ENCODE data around the gene GPR35. TPM values are rescaled to one million over a fixed set of nuclear protein-coding genes. Genes with fewer than 3 reads are reported as not detected.

Gene GPR35
- total and polyA plus RNA-seq, 2 of the 13 experiments (the other 11 are each of a cell fraction or from before 2014, with no cell fraction given) = 27.1 to 44.2 TPM

DNA sequence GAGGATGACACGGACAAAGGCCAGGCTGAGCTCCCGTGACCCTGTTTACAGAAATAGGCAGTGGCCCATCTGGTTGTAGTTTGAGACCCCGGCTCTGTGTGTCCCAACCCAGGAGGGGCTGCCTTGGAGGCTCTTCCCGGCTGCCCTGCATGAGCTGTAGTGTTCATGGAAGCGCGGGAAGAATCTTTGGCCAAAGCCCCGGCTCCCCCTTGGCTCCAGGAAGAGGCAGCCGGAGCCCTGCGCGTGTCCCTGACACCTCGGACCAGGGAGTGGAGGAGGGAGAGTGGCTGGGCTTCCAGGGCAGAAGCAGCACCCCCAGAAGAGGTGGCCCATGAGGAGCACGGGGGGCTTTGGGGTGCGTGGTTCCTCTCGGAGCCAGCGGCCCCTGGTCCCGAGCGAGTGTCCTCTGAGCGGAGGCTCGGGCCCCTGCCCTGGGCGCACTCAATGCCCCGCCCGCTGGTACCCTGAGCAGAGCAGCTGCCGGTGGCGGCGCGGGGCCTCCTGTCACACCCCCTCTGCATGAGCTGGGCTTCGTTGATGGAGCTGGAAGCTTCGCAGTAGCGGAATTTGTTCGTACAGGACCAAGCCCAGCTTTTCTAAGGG, 21.7 kb downstream of the GPR35 start:
- Histone ChIP-seq H3K9me3 (ENCODE audit: low read length) (peaks cover 8% of the 10 kb centered on the region), H3K4me1 (ENCODE audit: insufficient read depth, low read length) (no peaks in the 10 kb centered on the region), H3K9ac (ENCODE audit: insufficient read depth, low read depth, low read length) (no peak overlapping the region), H3K79me2 (ENCODE audit: insufficient read depth, low read length) (no peaks in the 10 kb centered on the region), H3K36me3 (replicated peaks in 1 of 2; ENCODE audit: control insufficient read depth in 1 of 2, insufficient read depth in 2 of 2, low read length in 2 of 2) (no peaks in the 10 kb centered on the region), H3K27me3 (ENCODE audit: control insufficient read depth in 1 of 2, insufficient read depth in 2 of 2, low read length in 2 of 2) (peaks cover 46 to 99% of the 10 kb centered on the region in 2 experiments), H3K4me3 (replicated peaks in 1 of 3; ENCODE audit: insufficient read depth in 1 of 3, low read depth in 2 of 3, low read length in 3 of 3) (no peak overlapping the region), H3K4me2 (ENCODE audit: low read depth, low read length) (no peak overlapping the region), H4K20me1 (ENCODE audit: insufficient read depth, low read length) (no peaks in the 10 kb centered on the region; the same call in 1 of the 2 replicates), H3K27ac (ENCODE audit: extremely low read length, insufficient read depth, low read length) (no peak overlapping the region), H2AFZ (ENCODE audit: low read length) (no peak overlapping the region)
- no peak for DNase-seq (ENCODE audit: low spot score)
- 44% methylated on average over 21 of the region's 30 CpGs for WGBS (ENCODE audit: low lambda C conversion rate)
- no peak for FAIRE-seq
- BruUV-seq (replicated peaks) = no TSS peak
- ATAC-seq = no peak; the same call in 2 of the 3 replicates
- TF ChIP-seq NONO (IDR thresholded peaks at IDR 0.05) (no peak), NONO (CRISPR knock-in tag; conservative IDR thresholded peaks at IDR 0.05) (no peak), XBP1 (CRISPR knock-in tag; IDR thresholded peaks at IDR 0.05) (no peak), ZNF720 (CRISPR knock-in tag; IDR thresholded peaks at IDR 0.05) (no peak), ZFAT (CRISPR knock-in tag; conservative IDR thresholded peaks at IDR 0.05) (no peak)
- TF ChIP-seq, protein P1, sequence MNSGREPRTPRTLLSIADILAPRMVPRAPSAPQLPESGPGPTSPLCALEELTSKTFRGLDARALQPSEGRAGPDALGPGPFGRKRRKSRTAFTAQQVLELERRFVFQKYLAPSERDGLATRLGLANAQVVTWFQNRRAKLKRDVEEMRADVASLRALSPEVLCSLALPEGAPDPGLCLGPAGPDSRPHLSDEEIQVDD (CRISPR knock-in tag; IDR thresholded peaks at IDR 0.05; ENCODE audit: borderline replicate concordance) = no peak
- POLR2A ChIA-PET = no interaction called here
- intact Hi-C loops (cut with micrococcal nuclease; ENCODE audit: unreplicated experiment) (loop anchor here (10.0 kb wide), 1 partner anchor 132 kb away; no protein-coding TSS in a partner anchor), in situ Hi-C loops (cut with HindIII; ENCODE audit: extremely low pct_ligation_motif_present, low pct_unique_long_range_greater_than_20kb) (no loop called here)
- CTCF ChIA-PET (ENCODE audit: low intra/inter-chr PET ratio, low total read pairs) = no interaction called here

DNA sequence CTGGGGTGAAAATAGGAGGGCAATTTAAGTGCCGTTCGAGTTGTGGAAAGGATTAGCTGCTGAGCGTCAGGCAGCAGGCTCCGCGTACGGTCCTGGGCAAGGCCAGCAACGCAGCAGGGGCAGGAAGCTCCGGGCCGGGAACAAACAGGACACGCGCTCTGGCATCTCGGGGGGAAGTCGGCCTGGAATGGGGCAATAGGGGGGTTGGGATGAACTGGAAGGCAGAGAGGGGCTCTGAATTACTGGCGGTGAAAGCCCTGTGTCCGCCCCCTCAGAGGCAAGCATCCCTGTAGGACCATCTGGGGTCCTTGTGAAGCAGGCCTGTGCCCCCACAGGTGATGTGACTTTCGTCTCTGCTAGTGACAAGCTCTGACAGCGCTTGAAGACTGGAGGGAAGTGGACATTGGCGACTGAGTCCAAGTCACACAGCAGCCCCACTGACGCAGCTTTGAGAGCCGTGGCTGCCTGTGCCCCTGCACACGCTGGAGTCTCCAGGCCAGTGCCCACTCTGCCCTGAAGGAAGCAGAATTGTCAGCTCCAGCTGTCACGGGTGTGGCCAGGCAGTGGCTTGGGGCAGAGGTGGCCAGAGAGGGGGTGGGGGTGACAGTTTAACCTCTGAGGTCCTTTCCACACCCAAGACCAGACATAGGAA, 22.3 kb downstream of the GPR35 start:
- Histone ChIP-seq H4K20me1 (ENCODE audit: insufficient read depth, low read length) (no peaks in the 10 kb centered on the region; the same call in 1 of the 2 replicates), H3K79me2 (ENCODE audit: insufficient read depth, low read length) (no peaks in the 10 kb centered on the region), H2AFZ (ENCODE audit: low read length) (no peak overlapping the region), H3K27ac (ENCODE audit: extremely low read length, insufficient read depth, low read length) (no peak overlapping the region), H3K4me2 (ENCODE audit: low read depth, low read length) (no peak overlapping the region), H3K4me1 (ENCODE audit: insufficient read depth, low read length) (no peaks in the 10 kb centered on the region), H3K9me3 (ENCODE audit: low read length) (peaks cover 8% of the 10 kb centered on the region), H3K9ac (ENCODE audit: insufficient read depth, low read depth, low read length) (no peak overlapping the region), H3K27me3 (ENCODE audit: control insufficient read depth in 1 of 2, insufficient read depth in 2 of 2, low read length in 2 of 2) (peaks cover 46 to 97% of the 10 kb centered on the region in 2 experiments), H3K36me3 (replicated peaks in 1 of 2; ENCODE audit: control insufficient read depth in 1 of 2, insufficient read depth in 2 of 2, low read length in 2 of 2) (no peaks in the 10 kb centered on the region), H3K4me3 (replicated peaks in 1 of 3; ENCODE audit: insufficient read depth in 1 of 3, low read depth in 2 of 3, low read length in 3 of 3) (no peak overlapping the region)
- ATAC-seq (no peak; the same call in 1 of the 3 replicates), DNase-seq (ENCODE audit: low spot score) (no peak), FAIRE-seq (no peak)
- WGBS (ENCODE audit: low lambda C conversion rate) = 24% methylated on average over 22 of the region's 22 CpGs
- intact Hi-C loops (cut with micrococcal nuclease; ENCODE audit: unreplicated experiment) = loop anchor here (10.0 kb wide), 1 partner anchor 133 kb away; no protein-coding TSS in a partner anchor
- in situ Hi-C loops (cut with HindIII; ENCODE audit: extremely low pct_ligation_motif_present, low pct_unique_long_range_greater_than_20kb) = no loop called here
- POLR2A ChIA-PET = interaction anchor here (1.3 kb wide), 1 partner anchor 21 kb away, joined by 3 read pairs; no protein-coding TSS in a partner anchor
- no TSS peak for BruUV-seq (replicated peaks)
- CTCF ChIA-PET (ENCODE audit: low intra/inter-chr PET ratio, low total read pairs) = no interaction called here
- TF ChIP-seq HES4 (CRISPR knock-in tag; IDR thresholded peaks at IDR 0.05; ENCODE audit: borderline replicate concordance) = no peak
- TF ChIP-seq, protein P2, sequence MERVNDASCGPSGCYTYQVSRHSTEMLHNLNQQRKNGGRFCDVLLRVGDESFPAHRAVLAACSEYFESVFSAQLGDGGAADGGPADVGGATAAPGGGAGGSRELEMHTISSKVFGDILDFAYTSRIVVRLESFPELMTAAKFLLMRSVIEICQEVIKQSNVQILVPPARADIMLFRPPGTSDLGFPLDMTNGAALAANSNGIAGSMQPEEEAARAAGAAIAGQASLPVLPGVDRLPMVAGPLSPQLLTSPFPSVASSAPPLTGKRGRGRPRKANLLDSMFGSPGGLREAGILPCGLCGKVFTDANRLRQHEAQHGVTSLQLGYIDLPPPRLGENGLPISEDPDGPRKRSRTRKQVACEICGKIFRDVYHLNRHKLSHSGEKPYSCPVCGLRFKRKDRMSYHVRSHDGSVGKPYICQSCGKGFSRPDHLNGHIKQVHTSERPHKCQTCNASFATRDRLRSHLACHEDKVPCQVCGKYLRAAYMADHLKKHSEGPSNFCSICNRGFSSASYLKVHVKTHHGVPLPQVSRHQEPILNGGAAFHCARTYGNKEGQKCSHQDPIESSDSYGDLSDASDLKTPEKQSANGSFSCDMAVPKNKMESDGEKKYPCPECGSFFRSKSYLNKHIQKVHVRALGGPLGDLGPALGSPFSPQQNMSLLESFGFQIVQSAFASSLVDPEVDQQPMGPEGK (CRISPR knock-in tag; IDR thresholded peaks at IDR 0.05) = no peak
- no peak for TF ChIP-seq ZBTB8A (CRISPR knock-in tag; IDR thresholded peaks at IDR 0.05; ENCODE audit: borderline replicate concordance, low read depth)
- no peak for TF ChIP-seq ZNF709 (CRISPR knock-in tag; IDR thresholded peaks at IDR 0.05)
- TF ChIP-seq, protein P3, sequence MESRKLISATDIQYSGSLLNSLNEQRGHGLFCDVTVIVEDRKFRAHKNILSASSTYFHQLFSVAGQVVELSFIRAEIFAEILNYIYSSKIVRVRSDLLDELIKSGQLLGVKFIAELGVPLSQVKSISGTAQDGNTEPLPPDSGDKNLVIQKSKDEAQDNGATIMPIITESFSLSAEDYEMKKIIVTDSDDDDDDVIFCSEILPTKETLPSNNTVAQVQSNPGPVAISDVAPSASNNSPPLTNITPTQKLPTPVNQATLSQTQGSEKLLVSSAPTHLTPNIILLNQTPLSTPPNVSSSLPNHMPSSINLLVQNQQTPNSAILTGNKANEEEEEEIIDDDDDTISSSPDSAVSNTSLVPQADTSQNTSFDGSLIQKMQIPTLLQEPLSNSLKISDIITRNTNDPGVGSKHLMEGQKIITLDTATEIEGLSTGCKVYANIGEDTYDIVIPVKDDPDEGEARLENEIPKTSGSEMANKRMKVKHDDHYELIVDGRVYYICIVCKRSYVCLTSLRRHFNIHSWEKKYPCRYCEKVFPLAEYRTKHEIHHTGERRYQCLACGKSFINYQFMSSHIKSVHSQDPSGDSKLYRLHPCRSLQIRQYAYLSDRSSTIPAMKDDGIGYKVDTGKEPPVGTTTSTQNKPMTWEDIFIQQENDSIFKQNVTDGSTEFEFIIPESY (CRISPR knock-in tag; IDR thresholded peaks at IDR 0.05) = peak; percentile 46; the same call in 1 of the 2 replicates
- TF ChIP-seq MYNN (CRISPR knock-in tag; IDR thresholded peaks at IDR 0.05; ENCODE audit: low read depth) = no peak
- TF ChIP-seq NFATC3 (CRISPR knock-in tag; IDR thresholded peaks at IDR 0.05) = no peak
